Body of pancreas (tissue), 4 donors: ENCODE data around the gene SERF2.
"Not testable (repeated sequence)": the region's sequence is repeated elsewhere in the genome, so short reads cannot be mapped to it uniquely, and the experiment has no call there.

Source experiments
- CTCF ChIP-seq, 7 experiments: fragments of 450-650 bp in 4 of 7; fragments of 200-600 bp in 3 of 7; sonication (generic) in 3 of 7; IDR thresholded peaks; one replicate each; pipeline ENCODE4 v1.5.1; 2016 to 2019; ENCODE audit warnings: antibody characterized with exemption in 7 of 7
- POLR2A ChIP-seq, 3 donors: fragments of 450-650 bp; IDR thresholded peaks; one replicate each; pipeline ENCODE4 v1.6.1; 2016; ENCODE audit warnings: antibody characterized with exemption in 3 of 3, mild to moderate bottlenecking in 2 of 3

DNA sequence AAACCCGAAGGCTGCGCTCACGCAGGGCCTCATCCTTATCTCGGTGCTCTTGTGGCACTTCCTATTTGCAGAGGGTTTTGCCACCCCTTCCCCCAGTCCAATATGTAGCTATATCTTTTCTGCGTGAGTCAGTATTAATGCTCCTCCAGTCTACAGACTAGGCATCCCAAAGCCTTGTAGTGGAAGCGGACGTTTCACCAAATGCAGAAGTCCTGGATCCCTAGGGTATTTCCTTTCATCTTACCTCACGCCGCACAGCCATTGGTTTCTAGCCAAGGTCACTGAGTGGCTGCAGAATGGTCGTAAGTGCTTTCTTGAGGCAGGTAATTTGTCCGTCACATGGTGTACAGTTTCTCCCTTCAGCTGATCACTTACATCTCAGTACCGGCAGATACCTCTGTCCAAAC lies 45.2 kb upstream of the SERF2 start:
- TF ChIP-seq CTCF, POLR2A (IDR thresholded peaks at IDR 0.05): not testable (repeated sequence)
